ENCODE measurements around the gene TMEM131. TPM values are rescaled to one million over a fixed set of nuclear protein-coding genes. Genes with fewer than 3 reads are reported as not detected.

TMEM131 gene
- total RNA-seq, 1 donor from 2014 or later: 59.4 TPM

GRCh38 chr2:97722227-97722626, 273.5 kb downstream of the TMEM131 start:
- Mint-ChIP-seq H3K4me1 (peaks cover 7% of the 10 kb centered on the region), H3K4me3 (no peak overlapping the region), H3K36me3 (no peaks in the 10 kb centered on the region), H3K27me3 (ENCODE audit: insufficient read depth, low read depth) (no peaks in the 10 kb centered on the region), H3K9me3 (peaks cover 3% of the 10 kb centered on the region), H3K27ac (no peak overlapping the region)
- Histone ChIP-seq H4K20me1 (ENCODE audit: low read depth) (no peaks in the 10 kb centered on the region), H3K27me3 (no peaks in the 10 kb centered on the region), H3K4me2 (no peak overlapping the region), H3F3A (ENCODE audit: low read depth) (no peaks in the 10 kb centered on the region), H3K79me2 (ENCODE audit: low read depth) (no peaks in the 10 kb centered on the region), H3K4me1 (no peaks in the 10 kb centered on the region), H3K36me3 (no peaks in the 10 kb centered on the region), H2AFZ (replicated peaks) (no peak overlapping the region), H3K4me3 (no peak overlapping the region), H3K27ac (no peak overlapping the region), H3K9ac (no peak overlapping the region), H3K9me3 (ENCODE audit: low read depth) (no peaks in the 10 kb centered on the region)
- no peak for DNase-seq (ENCODE audit: low spot score)
- TF ChIP-seq, protein P1, sequence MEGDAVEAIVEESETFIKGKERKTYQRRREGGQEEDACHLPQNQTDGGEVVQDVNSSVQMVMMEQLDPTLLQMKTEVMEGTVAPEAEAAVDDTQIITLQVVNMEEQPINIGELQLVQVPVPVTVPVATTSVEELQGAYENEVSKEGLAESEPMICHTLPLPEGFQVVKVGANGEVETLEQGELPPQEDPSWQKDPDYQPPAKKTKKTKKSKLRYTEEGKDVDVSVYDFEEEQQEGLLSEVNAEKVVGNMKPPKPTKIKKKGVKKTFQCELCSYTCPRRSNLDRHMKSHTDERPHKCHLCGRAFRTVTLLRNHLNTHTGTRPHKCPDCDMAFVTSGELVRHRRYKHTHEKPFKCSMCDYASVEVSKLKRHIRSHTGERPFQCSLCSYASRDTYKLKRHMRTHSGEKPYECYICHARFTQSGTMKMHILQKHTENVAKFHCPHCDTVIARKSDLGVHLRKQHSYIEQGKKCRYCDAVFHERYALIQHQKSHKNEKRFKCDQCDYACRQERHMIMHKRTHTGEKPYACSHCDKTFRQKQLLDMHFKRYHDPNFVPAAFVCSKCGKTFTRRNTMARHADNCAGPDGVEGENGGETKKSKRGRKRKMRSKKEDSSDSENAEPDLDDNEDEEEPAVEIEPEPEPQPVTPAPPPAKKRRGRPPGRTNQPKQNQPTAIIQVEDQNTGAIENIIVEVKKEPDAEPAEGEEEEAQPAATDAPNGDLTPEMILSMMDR (IDR thresholded peaks at IDR 0.05): no peak
- no peak for TF ChIP-seq EZH2 (IDR thresholded peaks at IDR 0.05)
- TF ChIP-seq EZH2phosphoT487 (IDR thresholded peaks at IDR 0.05): no peak

- TF ChIP-seq EZH2 (IDR thresholded peaks at IDR 0.05) (no peak), EZH2phosphoT487 (IDR thresholded peaks at IDR 0.05) (no peak)
- TF ChIP-seq, protein P1 (IDR thresholded peaks at IDR 0.05): no peak
- peaks cover 13% of the 10 kb centered on the region for H3K4me1 Mint-ChIP-seq
- H3K9me3 Mint-ChIP-seq: no peaks in the 10 kb centered on the region
- no peak overlapping the region for H2AFZ ChIP-seq (replicated peaks)
- no peaks in the 10 kb centered on the region for H4K20me1 ChIP-seq (ENCODE audit: low read depth)
- H3K27ac ChIP-seq: no peak overlapping the region
- DNase-seq (ENCODE audit: low spot score): no peak
- no peaks in the 10 kb centered on the region for H3K36me3 ChIP-seq
- H3K27me3 Mint-ChIP-seq (ENCODE audit: insufficient read depth, low read depth): no peaks in the 10 kb centered on the region
- no peak overlapping the region for H3K27ac Mint-ChIP-seq
- no peak overlapping the region for H3K4me3 Mint-ChIP-seq
- no peak overlapping the region for H3K4me3 ChIP-seq
- H3K9ac ChIP-seq: no peak overlapping the region
- H3K4me1 ChIP-seq: no peaks in the 10 kb centered on the region
- no peaks in the 10 kb centered on the region for H3K9me3 ChIP-seq (ENCODE audit: low read depth)
- H3K36me3 Mint-ChIP-seq: no peaks in the 10 kb centered on the region
- H3K79me2 ChIP-seq (ENCODE audit: low read depth): no peaks in the 10 kb centered on the region
- no peak overlapping the region for H3K4me2 ChIP-seq
- H3F3A ChIP-seq (ENCODE audit: low read depth): no peaks in the 10 kb centered on the region
- H3K27me3 ChIP-seq: no peaks in the 10 kb centered on the region
Measured at GRCh38 chr2:97720746-97721145, 275.0 kb downstream of the TMEM131 start.

GRCh38 chr2:97719362-97720155, 276.2 kb downstream of the TMEM131 start:
- no peaks in the 10 kb centered on the region for H3K9me3 Mint-ChIP-seq
- H3K4me3 Mint-ChIP-seq: no peak overlapping the region
- Histone ChIP-seq H3K79me2 (ENCODE audit: low read depth) (no peaks in the 10 kb centered on the region), H3K4me3 (no peak overlapping the region), H2AFZ (replicated peaks) (no peak overlapping the region), H3K4me2 (no peak overlapping the region), H3K36me3 (no peaks in the 10 kb centered on the region), H3K27me3 (no peaks in the 10 kb centered on the region), H3K9me3 (ENCODE audit: low read depth) (no peaks in the 10 kb centered on the region), H3K27ac (no peak overlapping the region), H3K4me1 (no peaks in the 10 kb centered on the region), H3F3A (ENCODE audit: low read depth) (no peaks in the 10 kb centered on the region), H3K9ac (no peak overlapping the region), H4K20me1 (ENCODE audit: low read depth) (no peaks in the 10 kb centered on the region)
- no peak overlapping the region for H3K27ac Mint-ChIP-seq
- TF ChIP-seq, protein P1 (IDR thresholded peaks at IDR 0.05): no peak
- TF ChIP-seq EZH2 (IDR thresholded peaks at IDR 0.05) (no peak), EZH2phosphoT487 (IDR thresholded peaks at IDR 0.05) (no peak)
- peaks cover 13% of the 10 kb centered on the region for H3K4me1 Mint-ChIP-seq
- no peak for DNase-seq (ENCODE audit: low spot score)
- no peaks in the 10 kb centered on the region for H3K27me3 Mint-ChIP-seq (ENCODE audit: insufficient read depth, low read depth)
- no peaks in the 10 kb centered on the region for H3K36me3 Mint-ChIP-seq
